Measurements from ENCODE around the gene ZC3H12C.

The ZC3H12C gene

GRCh38 chr11:110217936-110218335, 124.7 kb downstream of the ZC3H12C start:
- no peak for DNase-seq (ENCODE audit: low spot score)
- no peak for TF ChIP-seq CTCF (IDR thresholded peaks at IDR 0.05; ENCODE audit: extremely low read depth, missing control alignments)

GRCh38 chr11:110219006-110219785, 126.0 kb downstream of the ZC3H12C start:
- TF ChIP-seq CTCF (IDR thresholded peaks at IDR 0.05; ENCODE audit: extremely low read depth, missing control alignments): no peak
- DNase-seq (ENCODE audit: low spot score): no peak
